Adrenal gland (tissue), 5 donors: Measurements from ENCODE around the gene GIGYF2.

Experiments
- POLR2A ChIP-seq, 2 donors: fragments of 450-650 bp; IDR thresholded peaks; one replicate each; pipeline ENCODE4 v1.6.1; 2017; ENCODE audit warnings: antibody characterized with exemption in 2 of 2, mild to moderate bottlenecking in 2 of 2, moderate library complexity in 1 of 2
- TF ChIP-seq, protein P1 (sequence below), 6 experiments: fragments of 450-650 bp in 4 of 6; fragments of 200-600 bp in 2 of 6; sonication (generic) in 1 of 6; IDR thresholded peaks; 1 replicate in 5 of 6; 2 replicates in 1 of 6; pipeline versions ENCODE4 v1.5.1 to v1.8.0; 2016 to 2021; ENCODE audit warnings: antibody characterized with exemption in 6 of 6, mild to moderate bottlenecking in 2 of 6, moderate library complexity in 1 of 6
- donor health status: DM: no; HTN: no; CAD: no.

DNA sequence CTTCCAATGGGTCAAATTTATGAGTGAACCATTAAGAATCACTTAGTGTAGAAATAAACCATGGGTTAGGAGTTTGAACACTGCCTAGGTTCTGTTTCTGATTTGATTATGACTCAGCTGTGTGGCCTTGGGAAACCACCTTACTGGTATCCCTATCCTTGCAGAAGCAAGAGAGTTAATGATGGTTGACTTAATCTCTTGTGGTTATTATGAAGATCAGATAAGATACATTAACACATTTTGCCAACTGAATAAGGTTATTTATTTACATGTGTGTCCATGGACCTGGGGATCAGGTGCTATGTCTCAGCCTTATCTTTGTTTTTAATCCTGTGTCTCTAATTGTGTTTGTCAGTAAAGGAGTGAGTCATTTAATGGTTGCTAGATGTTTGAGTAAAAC, 84.6 kb downstream of the GIGYF2 start:
- TF ChIP-seq, protein P1, sequence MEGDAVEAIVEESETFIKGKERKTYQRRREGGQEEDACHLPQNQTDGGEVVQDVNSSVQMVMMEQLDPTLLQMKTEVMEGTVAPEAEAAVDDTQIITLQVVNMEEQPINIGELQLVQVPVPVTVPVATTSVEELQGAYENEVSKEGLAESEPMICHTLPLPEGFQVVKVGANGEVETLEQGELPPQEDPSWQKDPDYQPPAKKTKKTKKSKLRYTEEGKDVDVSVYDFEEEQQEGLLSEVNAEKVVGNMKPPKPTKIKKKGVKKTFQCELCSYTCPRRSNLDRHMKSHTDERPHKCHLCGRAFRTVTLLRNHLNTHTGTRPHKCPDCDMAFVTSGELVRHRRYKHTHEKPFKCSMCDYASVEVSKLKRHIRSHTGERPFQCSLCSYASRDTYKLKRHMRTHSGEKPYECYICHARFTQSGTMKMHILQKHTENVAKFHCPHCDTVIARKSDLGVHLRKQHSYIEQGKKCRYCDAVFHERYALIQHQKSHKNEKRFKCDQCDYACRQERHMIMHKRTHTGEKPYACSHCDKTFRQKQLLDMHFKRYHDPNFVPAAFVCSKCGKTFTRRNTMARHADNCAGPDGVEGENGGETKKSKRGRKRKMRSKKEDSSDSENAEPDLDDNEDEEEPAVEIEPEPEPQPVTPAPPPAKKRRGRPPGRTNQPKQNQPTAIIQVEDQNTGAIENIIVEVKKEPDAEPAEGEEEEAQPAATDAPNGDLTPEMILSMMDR (IDR thresholded peaks at IDR 0.05), result no peak
- no peak for TF ChIP-seq POLR2A (IDR thresholded peaks at IDR 0.05)
